ENCODE data around the gene NR4A1.

The NR4A1 gene

GRCh38 chr12:52027085-52027843, 24.0 kb upstream of the NR4A1 start:
- TF ChIP-seq USF1 (IDR thresholded peaks at IDR 0.05) (peak; percentile 60; the same call in 1 of the 2 replicates), YY1 (IDR thresholded peaks at IDR 0.05; ENCODE audit: low read depth) (no peak), TCF12 (IDR thresholded peaks at IDR 0.05; ENCODE audit: low read depth) (no peak)

GRCh38 chr12:52029685-52030084, 21.6 kb upstream of the NR4A1 start:
- TF ChIP-seq EP300 (IDR thresholded peaks at IDR 0.05; ENCODE audit: borderline replicate concordance) (0 out of 2 replicates have a peak, but pooled peaks have one; percentile 53), ZBTB7A (IDR thresholded peaks at IDR 0.05; ENCODE audit: low read depth) (0 out of 2 replicates have a peak, but pooled peaks have one; percentile 53), MAX (IDR thresholded peaks at IDR 0.05) (peak; percentile 82), NFIC (IDR thresholded peaks at IDR 0.05) (peak; percentile 69), TEAD4 (IDR thresholded peaks at IDR 0.05) (0 out of 2 replicates have a peak, but pooled peaks have one; percentile 33), TAF1 (IDR thresholded peaks at IDR 0.05; ENCODE audit: low read depth) (no peak), REST (IDR thresholded peaks at IDR 0.05; ENCODE audit: low read depth) (peak; percentile 22; the same call in 1 of the 2 replicates), FOXM1 (IDR thresholded peaks at IDR 0.05; ENCODE audit: borderline replicate concordance, low read depth) (no peak), YY1 (IDR thresholded peaks at IDR 0.05; ENCODE audit: low read depth) (no peak), RAD21 (IDR thresholded peaks at IDR 0.05; ENCODE audit: low read depth) (no peak)

- TF ChIP-seq CREB1 (IDR thresholded peaks at IDR 0.05; ENCODE audit: low read depth), result no peak
- TF ChIP-seq FOXM1 (IDR thresholded peaks at IDR 0.05; ENCODE audit: borderline replicate concordance, low read depth), result no peak
- TF ChIP-seq ZBTB7A (IDR thresholded peaks at IDR 0.05; ENCODE audit: low read depth), result no peak
- no peak for TF ChIP-seq REST (IDR thresholded peaks at IDR 0.05; ENCODE audit: low read depth)
These were observed 18.8 kb upstream of the NR4A1 start for GRCh38 chr12:52032446-52032803.

- TF ChIP-seq TAF1 (IDR thresholded peaks at IDR 0.05; ENCODE audit: low read depth) (no peak; the same call in 1 of the 2 replicates), MAX (IDR thresholded peaks at IDR 0.05) (peak; percentile 66), EGR1 (IDR thresholded peaks at IDR 0.05) (peak; percentile 86), CEBPB (IDR thresholded peaks at IDR 0.05) (no peak; the same call in 1 of the 2 replicates), ZBTB7A (IDR thresholded peaks at IDR 0.05; ENCODE audit: low read depth) (peak; percentile 98), NFIC (IDR thresholded peaks at IDR 0.05) (peak; percentile 51), FOXM1 (IDR thresholded peaks at IDR 0.05; ENCODE audit: borderline replicate concordance, low read depth) (0 out of 2 replicates have a peak, but pooled peaks have one; percentile 36), CREB1 (IDR thresholded peaks at IDR 0.05; ENCODE audit: low read depth) (peak; percentile 88), YY1 (IDR thresholded peaks at IDR 0.05; ENCODE audit: low read depth) (peak; percentile 44; the same call in 1 of the 2 replicates), TEAD4 (IDR thresholded peaks at IDR 0.05) (peak; percentile 62), RAD21 (IDR thresholded peaks at IDR 0.05; ENCODE audit: low read depth) (no peak), TCF12 (IDR thresholded peaks at IDR 0.05; ENCODE audit: low read depth) (peak; percentile 85), REST (IDR thresholded peaks at IDR 0.05; ENCODE audit: low read depth) (no peak), EP300 (IDR thresholded peaks at IDR 0.05; ENCODE audit: borderline replicate concordance) (peak; percentile 73), USF1 (IDR thresholded peaks at IDR 0.05) (no peak)
These were observed 18.3 kb upstream of the NR4A1 start for GRCh38 chr12:52032804-52033445.
